GM12892 (cell line): ENCODE results near the gene SPG7.

Experiments used
- POLR2A ChIP-seq: IDR thresholded peaks from 2 replicates; pipeline ENCODE4 v1.6.1; 2011; ENCODE audit warnings: low read depth, low read length, control low read depth
- POLR2AphosphoS5 ChIP-seq: IDR thresholded peaks from 2 replicates; pipeline ENCODE4 v1.6.1; 2011; ENCODE audit warnings: low read depth, low read length, control low read depth

- no peak for TF ChIP-seq POLR2AphosphoS5
- TF ChIP-seq POLR2A = no peak
Observed at GRCh38 chr16:89482150-89482816, 25.9 kb upstream of the SPG7 start.
